ENCODE measurements around the gene SH2B2. TPM values are rescaled to one million over a fixed set of nuclear protein-coding genes. Genes with fewer than 3 reads are reported as not detected.

SH2B2 gene
- total RNA-seq (2014; rRNA removed; shearing (Covaris generic)) = 2.2 and 5.3 TPM in 2 replicates

- DNase-seq (ENCODE audit: low read depth) = peak; percentile 87
Observed at GRCh38 chr7:102286237-102287110, at the start of gene SH2B2. Gene SH2B2, plus strand, starts transcription at chr7:102286868. Its CDS starts 13,683 bp downstream, at chr7:102300551.

GRCh38 chr7:102239206-102239820 lies 47.4 kb upstream of the SH2B2 start:
- DNase-seq (ENCODE audit: low read depth) = no peak

- DNase-seq (ENCODE audit: low read depth) = no peak
Observed at GRCh38 chr7:102241431-102241830, 45.2 kb upstream of the SH2B2 start.

- no peak for DNase-seq (ENCODE audit: low read depth)
Observed at GRCh38 chr7:102244601-102245000, 42.1 kb upstream of the SH2B2 start.

- no peak for DNase-seq (ENCODE audit: low read depth)
Observed at GRCh38 chr7:102248081-102248455, 38.6 kb upstream of the SH2B2 start.

DNA sequence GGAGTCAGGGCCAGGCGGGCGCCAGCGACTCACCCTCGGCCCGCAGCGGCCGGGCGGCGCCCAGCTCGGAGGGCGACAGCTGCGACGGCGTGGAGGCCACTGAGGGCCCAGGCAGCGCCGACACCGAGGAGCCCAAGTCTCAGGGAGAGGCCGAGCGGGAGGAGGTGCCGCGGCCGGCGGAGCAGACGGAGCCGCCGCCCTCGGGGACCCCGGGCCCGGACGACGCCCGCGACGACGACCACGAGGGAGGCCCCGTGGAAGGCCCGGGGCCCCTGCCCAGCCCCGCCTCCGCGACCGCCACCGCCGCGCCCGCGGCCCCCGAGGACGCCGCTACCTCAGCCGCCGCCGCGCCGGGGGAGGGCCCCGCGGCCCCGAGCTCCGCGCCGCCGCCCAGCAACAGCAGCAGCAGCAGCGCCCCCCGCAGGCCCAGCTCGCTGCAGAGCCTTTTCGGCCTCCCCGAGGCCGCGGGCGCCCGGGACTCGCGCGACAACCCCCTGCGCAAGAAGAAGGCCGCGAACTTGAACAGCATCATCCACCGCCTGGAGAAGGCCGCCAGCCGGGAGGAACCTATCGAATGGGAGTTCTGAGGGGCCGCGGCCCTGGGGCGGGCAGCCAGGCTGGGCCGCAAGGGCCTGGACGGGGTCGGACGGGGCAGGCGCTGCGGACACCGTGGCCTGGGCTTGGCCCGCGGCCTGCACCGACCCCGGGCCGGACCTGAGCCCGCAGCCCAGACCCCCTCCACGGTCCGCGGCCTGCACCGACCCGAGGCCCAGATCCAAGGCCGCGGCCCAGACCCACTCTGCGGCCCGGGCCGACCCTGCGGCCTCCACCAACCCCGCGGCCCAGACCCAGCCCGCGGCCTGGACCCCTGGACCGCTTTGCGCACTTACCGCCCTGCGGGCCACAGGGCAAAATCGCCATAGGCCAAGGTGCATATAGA lies 37.9 kb upstream of the SH2B2 start:
- no peak for DNase-seq (ENCODE audit: low read depth)

DNA sequence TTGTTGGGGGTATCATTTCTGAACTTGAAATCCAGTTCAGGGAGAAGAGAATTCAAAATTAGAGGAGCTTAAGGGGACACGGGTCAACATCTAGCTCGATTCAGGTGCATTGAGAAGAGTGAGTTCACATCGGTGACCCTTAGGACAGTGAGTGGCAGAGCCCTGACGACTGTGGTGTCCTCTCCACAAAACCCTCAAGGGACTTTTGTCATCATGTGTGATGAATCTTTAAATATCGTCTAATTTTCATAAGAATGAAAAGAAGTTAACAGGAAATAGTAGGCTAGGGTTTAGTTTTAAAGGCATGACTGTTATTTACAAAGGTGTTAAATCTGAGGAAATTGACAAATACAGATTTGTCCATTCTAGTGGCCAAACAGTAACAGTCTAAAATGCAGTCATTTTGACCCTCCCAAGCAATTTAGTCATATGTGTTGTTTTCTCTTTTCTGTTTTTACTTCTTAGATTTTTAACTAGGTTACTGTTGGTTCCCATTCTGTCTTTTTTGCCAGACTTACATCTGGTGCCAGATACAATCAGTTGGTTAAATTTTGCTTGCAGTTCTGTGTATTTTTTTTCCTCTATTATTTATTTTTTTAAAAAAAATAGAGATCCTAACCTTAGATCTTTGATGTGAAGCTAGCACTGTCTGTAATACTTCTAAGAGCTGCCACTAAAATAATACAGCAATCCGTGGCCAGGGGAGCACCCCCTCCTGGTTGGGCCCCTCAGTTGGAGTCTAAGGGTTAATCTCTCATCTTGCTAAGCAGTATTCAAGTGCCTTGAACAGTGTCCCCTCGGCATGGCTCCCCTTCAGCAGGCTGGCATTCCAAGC lies 34.9 kb upstream of the SH2B2 start:
- no peak for DNase-seq (ENCODE audit: low read depth)

- no peak for DNase-seq (ENCODE audit: low read depth)
Observed at GRCh38 chr7:102252366-102252982, 34.2 kb upstream of the SH2B2 start.

- no peak for DNase-seq (ENCODE audit: low read depth)
Observed at GRCh38 chr7:102253066-102253972, 33.3 kb upstream of the SH2B2 start.

GRCh38 chr7:102253973-102254370 lies 32.7 kb upstream of the SH2B2 start:
- no peak for DNase-seq (ENCODE audit: low read depth)

- DNase-seq (ENCODE audit: low read depth) = no peak
Observed at GRCh38 chr7:102254521-102254920, 32.1 kb upstream of the SH2B2 start.

DNA sequence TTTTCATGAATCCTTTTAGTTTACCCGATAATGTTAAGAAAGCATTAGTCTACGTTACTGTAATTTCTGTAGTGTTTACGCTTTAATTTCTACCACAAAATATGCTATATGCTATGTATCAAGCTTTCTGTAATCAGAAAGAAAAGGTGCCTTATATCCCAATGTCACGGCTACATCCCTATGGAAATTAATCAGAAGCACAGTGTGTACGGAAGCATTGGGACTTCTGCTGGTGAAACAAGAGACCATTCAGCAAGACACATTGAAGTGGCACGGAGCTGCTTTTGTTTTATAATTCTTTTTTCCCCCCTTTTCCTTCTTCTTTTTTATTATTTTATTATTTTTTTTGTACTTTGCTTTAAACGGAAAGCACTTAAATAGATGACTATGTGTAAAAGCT lies 31.2 kb upstream of the SH2B2 start:
- DNase-seq (ENCODE audit: low read depth) = no peak

DNA sequence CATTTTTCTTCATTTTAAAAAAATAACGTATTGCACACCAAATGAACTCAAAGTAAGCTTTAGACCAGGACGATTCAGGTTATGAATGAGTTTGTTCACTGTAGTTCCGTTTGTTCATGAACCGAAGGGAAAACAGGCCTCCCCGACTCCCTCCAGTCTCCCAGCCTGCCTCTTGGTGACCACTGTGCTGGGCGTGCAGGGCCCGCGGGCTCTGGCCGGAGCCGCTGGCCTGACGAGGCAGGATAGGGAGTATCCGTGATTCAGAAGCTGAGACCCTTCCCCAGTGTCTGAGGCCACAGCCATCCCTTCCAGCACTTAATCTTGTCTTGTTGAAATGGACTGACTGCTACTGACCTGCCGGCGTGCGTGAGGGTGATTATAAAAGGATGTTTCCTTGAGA lies 30.8 kb upstream of the SH2B2 start:
- no peak for DNase-seq (ENCODE audit: low read depth)

- no peak for DNase-seq (ENCODE audit: low read depth)
Observed at GRCh38 chr7:102258073-102258748, 28.5 kb upstream of the SH2B2 start.

GRCh38 chr7:102258749-102259107 lies 27.9 kb upstream of the SH2B2 start:
- DNase-seq (ENCODE audit: low read depth) = no peak

DNA sequence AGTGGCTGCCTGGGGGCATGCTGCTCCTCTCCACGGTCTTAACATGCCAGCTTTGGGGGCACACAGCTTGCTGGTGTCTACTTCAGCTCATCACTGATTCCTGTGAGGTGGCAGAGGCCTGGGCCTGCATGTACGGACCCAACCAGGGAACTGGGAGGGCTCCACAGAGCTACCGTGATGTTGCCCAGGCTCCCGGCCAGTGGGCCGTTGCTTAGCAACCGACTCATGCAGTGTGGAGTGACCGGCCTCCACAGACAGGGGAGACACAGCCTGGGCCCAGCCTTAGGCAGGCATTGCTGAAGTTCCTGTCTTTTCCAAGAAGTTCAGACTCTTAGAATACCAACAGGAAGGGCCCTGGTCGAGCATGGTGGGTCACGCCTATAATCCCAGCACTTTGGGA lies 25.8 kb upstream of the SH2B2 start:
- DNase-seq (ENCODE audit: low read depth) = no peak

- DNase-seq (ENCODE audit: low read depth) = no peak
Observed at GRCh38 chr7:102261451-102261850, 25.2 kb upstream of the SH2B2 start.

DNA sequence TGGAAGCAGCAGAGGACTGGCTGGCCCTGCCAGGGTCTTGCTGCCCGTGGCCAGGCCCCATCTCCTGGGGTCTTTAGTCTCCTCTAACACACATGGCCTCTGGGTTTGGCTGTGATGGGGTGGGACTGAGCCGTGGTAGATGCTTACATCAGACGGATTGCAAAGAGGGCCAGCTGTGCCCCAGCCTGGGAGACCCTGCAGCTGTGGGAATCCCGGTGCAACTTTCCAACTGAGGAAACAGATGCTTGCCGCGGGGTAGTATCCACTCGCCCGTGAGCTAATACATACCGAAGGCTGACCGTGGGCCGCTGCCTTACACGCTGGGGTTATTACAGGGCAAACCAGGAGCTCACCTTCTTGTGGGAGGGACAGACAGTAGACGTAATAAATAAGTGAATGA lies 24.1 kb upstream of the SH2B2 start:
- no peak for DNase-seq (ENCODE audit: low read depth)

DNA sequence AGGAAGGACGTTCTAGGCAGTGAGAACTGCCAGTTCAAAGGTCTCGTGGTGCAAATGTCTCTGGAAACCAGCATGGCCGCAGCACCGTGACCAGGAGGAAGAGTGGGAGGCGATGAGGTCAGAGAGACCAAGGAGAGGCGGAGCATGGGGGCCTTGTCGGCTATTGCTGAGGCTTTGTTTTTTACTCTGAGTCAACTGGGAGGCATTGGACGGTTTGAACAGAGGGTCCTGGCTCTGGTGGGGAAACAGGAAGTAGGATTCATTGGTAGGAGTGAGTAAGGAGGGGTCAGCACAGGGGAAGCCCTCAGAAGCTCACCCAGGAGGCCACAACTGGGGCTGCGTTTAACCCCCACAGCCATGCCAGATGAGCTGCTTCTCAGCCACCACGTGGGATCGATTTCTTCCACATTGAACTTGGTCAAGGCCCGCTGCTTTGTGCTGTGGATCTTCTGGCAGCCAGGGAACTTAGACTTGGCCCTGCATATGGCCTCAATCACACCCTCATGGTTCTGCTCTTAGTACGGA lies 22.2 kb upstream of the SH2B2 start:
- DNase-seq (ENCODE audit: low read depth) = peak; percentile 56

Data from Daoy (cell line).